ENCODE data around the gene IPO4. TPM values are rescaled to one million over a fixed set of nuclear protein-coding genes. Genes with fewer than 3 reads are reported as not detected.
A peak's percentile ranks its signal among the peaks of the same experiment; 100 is the strongest.

The IPO4 gene
- total RNA-seq, 2 experiments from 2014 or later = 36.6 to 37.9 TPM

- H3K27ac Mint-ChIP-seq = peak within 1 kb of the TSS; percentile 85
- H3K9me3 Mint-ChIP-seq = no peaks in the 10 kb centered on the region
- H3K4me1 Mint-ChIP-seq (ENCODE audit: low read depth) = peaks cover 69% of the 10 kb centered on the region
- Histone ChIP-seq H3K4me1 (ENCODE audit: insufficient read depth, low read length) (peaks cover 68% of the 10 kb centered on the region), H3K27me3 (ENCODE audit: control insufficient read depth in 1 of 2, insufficient read depth in 2 of 2, low read length in 2 of 2) (no peaks in the 10 kb centered on the region), H3K4me3 (ENCODE audit: low read length) (peak within 1 kb of the TSS; percentile 74), H3K27ac (ENCODE audit: low read depth in 1 of 2, low read length in 2 of 2) (peak within 1 kb of the TSS; percentile 72 to 88), H3K9me3 (ENCODE audit: control insufficient read depth in 1 of 2, insufficient read depth in 1 of 2, low read length in 2 of 2) (no peaks in the 10 kb centered on the region), H3K36me3 (ENCODE audit: insufficient read depth, low read length) (peaks cover 27% of the 10 kb centered on the region)
- no peaks in the 10 kb centered on the region for H3K27me3 Mint-ChIP-seq
- TF ChIP-seq, protein P1, sequence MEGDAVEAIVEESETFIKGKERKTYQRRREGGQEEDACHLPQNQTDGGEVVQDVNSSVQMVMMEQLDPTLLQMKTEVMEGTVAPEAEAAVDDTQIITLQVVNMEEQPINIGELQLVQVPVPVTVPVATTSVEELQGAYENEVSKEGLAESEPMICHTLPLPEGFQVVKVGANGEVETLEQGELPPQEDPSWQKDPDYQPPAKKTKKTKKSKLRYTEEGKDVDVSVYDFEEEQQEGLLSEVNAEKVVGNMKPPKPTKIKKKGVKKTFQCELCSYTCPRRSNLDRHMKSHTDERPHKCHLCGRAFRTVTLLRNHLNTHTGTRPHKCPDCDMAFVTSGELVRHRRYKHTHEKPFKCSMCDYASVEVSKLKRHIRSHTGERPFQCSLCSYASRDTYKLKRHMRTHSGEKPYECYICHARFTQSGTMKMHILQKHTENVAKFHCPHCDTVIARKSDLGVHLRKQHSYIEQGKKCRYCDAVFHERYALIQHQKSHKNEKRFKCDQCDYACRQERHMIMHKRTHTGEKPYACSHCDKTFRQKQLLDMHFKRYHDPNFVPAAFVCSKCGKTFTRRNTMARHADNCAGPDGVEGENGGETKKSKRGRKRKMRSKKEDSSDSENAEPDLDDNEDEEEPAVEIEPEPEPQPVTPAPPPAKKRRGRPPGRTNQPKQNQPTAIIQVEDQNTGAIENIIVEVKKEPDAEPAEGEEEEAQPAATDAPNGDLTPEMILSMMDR (IDR thresholded peaks at IDR 0.05) = no peak
- H3K36me3 Mint-ChIP-seq (ENCODE audit: low read depth) = peaks cover 42% of the 10 kb centered on the region
- CTCF ChIA-PET = interaction anchor here (0.9 to 5.0 kb wide), 8 partner anchors 11 to 136 kb away, joined by 3 to 33 read pairs (median 6); partner anchors contain the start of genes IRF9, MDP1, PSME2 and RABGGTA
- intact Hi-C loops (cut with DNase I, micrococcal nuclease) = loop anchor here (1.0 to 2.0 kb wide), 6 partner anchors 10 to 77 kb away; partner anchors contain the start of genes IRF9 (in 2 of the 2), CHMP4A (in 1 of the 2), PSME2 (in 1 of the 2) and TM9SF1 (in 1 of the 2)
- POLR2A ChIA-PET = interaction anchor here (0.7 to 11.7 kb wide), 22 partner anchors 8 to 834 kb away, joined by 3 to 296 read pairs (median 6); partner anchors contain the start of genes CBLN3, CHMP4A, DCAF11 and DHRS1
- DNase-seq (peak; percentile 89 to 97 (median 95)), ATAC-seq (ENCODE audit: poor library complexity) (peak; percentile 97)
- H3K4me3 Mint-ChIP-seq = peak within 1 kb of the TSS; percentile 94
These were observed 52.6 kb downstream of the IPO4 start, which contains the start of gene PSME1 for GRCh38 chr14:24135834-24136683. Gene PSME1 (plus strand): TSS chr14:24136194. CDS start chr14:24136263, 69 bp downstream.

DNA sequence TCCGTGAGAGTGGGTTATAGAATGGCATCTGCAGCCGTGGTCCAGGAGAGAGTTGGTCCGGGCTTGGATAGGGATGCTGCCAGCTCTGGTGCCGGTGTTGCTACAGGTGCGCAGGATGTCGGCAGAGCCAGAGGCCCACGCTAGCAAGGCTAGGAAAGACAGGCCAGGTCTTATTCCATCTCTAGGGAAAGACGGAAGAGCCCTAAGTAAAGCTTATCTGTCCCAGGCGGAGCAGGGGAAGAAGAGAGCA, 53.1 kb downstream of the IPO4 start:
- DNase-seq = no peak
- CTCF ChIA-PET = interaction anchor here (0.9 to 5.0 kb wide), 8 partner anchors 11 to 136 kb away, joined by 3 to 33 read pairs (median 6); partner anchors contain the start of genes IRF9, MDP1, PSME2 and RABGGTA
- intact Hi-C loops (cut with DNase I, micrococcal nuclease) = loop anchor here in 1 of 2 experiments (1.0 kb wide), 1 partner anchor 20 kb away; no protein-coding TSS in a partner anchor
- ATAC-seq (ENCODE audit: poor library complexity) = no peak
- Histone ChIP-seq H3K4me1 (ENCODE audit: insufficient read depth, low read length) (peaks cover 64% of the 10 kb centered on the region), H3K27ac (ENCODE audit: low read depth in 1 of 2, low read length in 2 of 2) (peak overlapping the region; percentile 72 to 88), H3K4me3 (ENCODE audit: low read length) (peak overlapping the region; percentile 74), H3K27me3 (ENCODE audit: control insufficient read depth in 1 of 2, insufficient read depth in 2 of 2, low read length in 2 of 2) (no peaks in the 10 kb centered on the region), H3K9me3 (ENCODE audit: control insufficient read depth in 1 of 2, insufficient read depth in 1 of 2, low read length in 2 of 2) (no peaks in the 10 kb centered on the region), H3K36me3 (ENCODE audit: insufficient read depth, low read length) (peaks cover 27% of the 10 kb centered on the region)
- H3K27ac Mint-ChIP-seq = peak overlapping the region; percentile 85
- TF ChIP-seq, protein P1 (IDR thresholded peaks at IDR 0.05) = no peak
- peaks cover 69% of the 10 kb centered on the region for H3K4me1 Mint-ChIP-seq (ENCODE audit: low read depth)
- H3K36me3 Mint-ChIP-seq (ENCODE audit: low read depth) = peaks cover 36% of the 10 kb centered on the region
- no peaks in the 10 kb centered on the region for H3K9me3 Mint-ChIP-seq
- POLR2A ChIA-PET = interaction anchor here (0.7 to 11.7 kb wide), 21 partner anchors 8 to 833 kb away, joined by 3 to 296 read pairs (median 7); partner anchors contain the start of genes CBLN3, CHMP4A, DCAF11 and DHRS1
- peak overlapping the region; percentile 94 for H3K4me3 Mint-ChIP-seq
- H3K27me3 Mint-ChIP-seq = no peaks in the 10 kb centered on the region

GRCh38 chr14:24133735-24134134, 54.9 kb downstream of the IPO4 start:
- Mint-ChIP-seq H3K4me3 (no peak overlapping the region), H3K27me3 (no peaks in the 10 kb centered on the region), H3K36me3 (ENCODE audit: low read depth) (peaks cover 23% of the 10 kb centered on the region), H3K27ac (peak overlapping the region; percentile 91), H3K9me3 (no peaks in the 10 kb centered on the region), H3K4me1 (ENCODE audit: low read depth) (peaks cover 51% of the 10 kb centered on the region)
- Histone ChIP-seq H3K36me3 (ENCODE audit: insufficient read depth, low read length) (peaks cover 18% of the 10 kb centered on the region), H3K27ac (ENCODE audit: low read depth in 1 of 2, low read length in 2 of 2) (no peak overlapping the region), H3K27me3 (ENCODE audit: control insufficient read depth in 1 of 2, insufficient read depth in 2 of 2, low read length in 2 of 2) (no peaks in the 10 kb centered on the region), H3K9me3 (ENCODE audit: control insufficient read depth in 1 of 2, insufficient read depth in 1 of 2, low read length in 2 of 2) (no peaks in the 10 kb centered on the region), H3K4me3 (ENCODE audit: low read length) (no peak overlapping the region), H3K4me1 (ENCODE audit: insufficient read depth, low read length) (peaks cover 48% of the 10 kb centered on the region)
- no peak for DNase-seq
- ATAC-seq (ENCODE audit: poor library complexity) = no peak
- TF ChIP-seq, protein P1 (IDR thresholded peaks at IDR 0.05) = no peak
- POLR2A ChIA-PET = interaction anchor here (0.7 to 11.7 kb wide), 3 partner anchors 15 to 1038 kb away, joined by 3 to 296 read pairs (median 127); partner anchors contain the start of genes DCAF11, NRL, PSME2 and RNF31
- CTCF ChIA-PET = interaction anchor here (0.6 to 5.0 kb wide), 3 partner anchors 27 to 109 kb away, joined by 3 to 33 read pairs (median 3); partner anchors contain the start of genes IRF9 and TINF2
- intact Hi-C loops (cut with DNase I, micrococcal nuclease) = no loop called here
